ENCODE results near the gene CKS1B.

Gene CKS1B

DNA sequence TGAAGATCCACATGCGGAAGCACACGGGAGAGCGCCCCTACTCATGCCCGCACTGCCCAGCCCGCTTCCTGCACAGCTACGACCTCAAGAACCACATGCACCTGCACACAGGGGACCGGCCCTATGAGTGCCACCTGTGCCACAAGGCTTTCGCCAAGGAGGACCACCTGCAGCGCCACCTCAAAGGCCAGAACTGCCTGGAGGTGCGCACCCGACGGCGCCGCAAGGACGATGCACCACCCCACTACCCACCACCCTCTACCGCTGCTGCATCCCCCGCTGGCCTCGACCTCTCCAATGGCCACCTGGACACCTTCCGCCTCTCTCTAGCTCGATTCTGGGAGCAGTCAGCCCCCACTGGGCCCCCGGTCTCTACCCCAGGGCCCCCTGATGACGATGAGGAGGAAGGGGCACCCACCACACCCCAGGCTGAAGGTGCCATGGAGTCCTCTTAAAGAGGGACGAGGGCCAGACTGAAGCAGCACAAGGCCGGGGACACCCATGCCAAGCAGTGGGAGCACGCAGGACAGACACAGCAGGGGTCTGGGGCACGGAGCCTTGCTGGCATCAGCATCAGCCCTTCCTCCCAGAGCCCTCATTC lies 41.9 kb downstream of the CKS1B start:
- DNase-seq, result no peak

DNA sequence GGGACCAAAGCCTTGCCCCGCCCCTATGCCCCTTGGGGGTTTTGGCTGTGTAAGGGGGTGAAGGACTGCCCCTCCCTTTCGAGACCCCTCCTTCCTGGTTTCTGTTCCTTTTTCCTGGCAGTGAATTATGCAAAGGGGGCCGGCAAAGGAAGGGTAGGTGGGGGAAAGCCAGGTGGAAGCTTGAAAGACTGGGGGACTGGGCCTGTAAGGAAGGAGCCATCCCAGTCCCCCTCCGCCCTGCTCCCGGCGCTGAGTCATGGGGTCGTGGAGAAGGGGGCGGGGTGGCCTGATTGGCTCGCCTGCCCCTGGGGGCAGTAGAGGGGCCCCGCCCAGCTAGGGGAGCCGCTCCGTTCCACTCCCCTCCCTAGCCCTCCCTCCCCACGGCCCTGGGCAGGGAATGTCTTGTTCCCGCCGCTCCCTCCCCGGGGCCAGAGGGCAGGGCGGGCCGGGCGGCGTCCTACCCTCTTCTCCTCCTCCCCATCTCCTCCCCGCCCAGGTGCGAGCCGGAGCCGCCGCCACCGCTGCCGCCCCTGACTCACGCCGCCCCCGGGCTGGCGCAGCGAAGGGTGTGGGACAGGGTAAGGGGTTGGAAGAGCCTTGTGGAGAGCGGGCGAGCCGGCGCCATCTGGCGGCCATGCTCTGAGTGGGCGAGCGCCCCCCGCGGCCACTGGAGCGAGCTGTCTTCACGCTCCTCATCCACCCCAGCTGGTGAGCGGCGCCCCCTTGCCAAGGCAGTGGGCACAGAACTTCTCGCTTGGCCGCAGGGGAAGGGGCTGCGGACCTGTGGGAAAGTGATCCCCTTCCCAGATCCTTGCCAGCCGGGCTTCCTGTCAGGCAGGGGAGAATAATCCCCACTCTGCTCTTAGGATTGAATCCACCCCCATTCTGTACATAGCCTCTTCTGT lies 42.8 kb downstream of the CKS1B start:
- peak; percentile 84 for DNase-seq

DNA sequence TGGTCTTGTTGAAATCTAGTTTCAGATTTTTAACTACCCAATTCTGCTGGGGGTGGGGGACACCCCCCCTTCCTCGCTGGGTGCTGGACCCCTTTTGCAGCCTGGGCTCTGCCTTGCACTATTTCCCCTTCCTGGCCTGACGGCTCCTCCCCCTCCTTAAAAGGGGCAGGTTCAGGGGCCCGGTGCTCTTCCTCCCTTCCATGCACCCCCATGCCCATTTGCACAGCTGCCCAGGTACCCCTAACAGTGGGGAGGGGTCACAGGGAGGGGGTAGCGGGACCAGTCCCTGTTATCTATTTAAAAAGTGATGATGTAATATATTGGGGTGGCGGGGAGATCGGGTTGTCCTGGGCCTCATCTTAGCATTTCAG lies 43.5 kb downstream of the CKS1B start:
- DNase-seq, result no peak

DNA sequence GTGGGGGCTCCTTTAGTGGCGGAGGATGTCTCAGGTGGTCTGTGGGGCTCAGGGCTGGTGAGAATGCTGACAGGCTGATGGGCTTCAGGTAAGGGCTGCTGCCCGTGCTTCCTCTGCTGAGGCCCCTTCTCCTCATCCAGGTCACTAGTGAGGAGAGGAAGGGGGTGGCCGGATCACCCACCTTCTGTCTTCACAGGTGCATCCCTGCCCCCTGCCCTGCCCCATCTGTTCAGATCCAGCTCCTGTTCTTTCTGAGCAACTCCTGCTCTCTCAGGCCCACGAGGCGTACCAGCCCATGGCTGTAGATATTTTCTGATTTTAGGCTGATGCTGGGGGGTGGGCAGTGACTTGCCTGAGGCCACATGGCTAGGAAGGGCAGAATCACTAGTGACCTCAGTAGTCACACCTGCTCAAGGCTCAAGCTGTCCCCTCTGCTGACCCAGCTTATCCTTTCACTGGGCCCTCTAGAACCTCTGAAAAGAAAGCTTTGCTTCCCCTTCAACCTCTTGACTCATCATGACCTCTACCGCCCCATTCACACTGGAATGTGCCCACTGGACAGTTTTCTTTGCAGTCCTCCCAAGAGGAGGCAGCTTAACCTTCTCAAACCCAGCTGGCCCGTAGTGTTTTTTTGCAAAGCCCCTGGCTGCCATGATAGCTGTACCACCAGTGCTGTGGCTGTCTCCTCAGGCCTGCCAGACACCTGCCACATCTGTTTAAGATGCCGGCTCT lies 44.3 kb downstream of the CKS1B start:
- DNase-seq, result no peak

DNA sequence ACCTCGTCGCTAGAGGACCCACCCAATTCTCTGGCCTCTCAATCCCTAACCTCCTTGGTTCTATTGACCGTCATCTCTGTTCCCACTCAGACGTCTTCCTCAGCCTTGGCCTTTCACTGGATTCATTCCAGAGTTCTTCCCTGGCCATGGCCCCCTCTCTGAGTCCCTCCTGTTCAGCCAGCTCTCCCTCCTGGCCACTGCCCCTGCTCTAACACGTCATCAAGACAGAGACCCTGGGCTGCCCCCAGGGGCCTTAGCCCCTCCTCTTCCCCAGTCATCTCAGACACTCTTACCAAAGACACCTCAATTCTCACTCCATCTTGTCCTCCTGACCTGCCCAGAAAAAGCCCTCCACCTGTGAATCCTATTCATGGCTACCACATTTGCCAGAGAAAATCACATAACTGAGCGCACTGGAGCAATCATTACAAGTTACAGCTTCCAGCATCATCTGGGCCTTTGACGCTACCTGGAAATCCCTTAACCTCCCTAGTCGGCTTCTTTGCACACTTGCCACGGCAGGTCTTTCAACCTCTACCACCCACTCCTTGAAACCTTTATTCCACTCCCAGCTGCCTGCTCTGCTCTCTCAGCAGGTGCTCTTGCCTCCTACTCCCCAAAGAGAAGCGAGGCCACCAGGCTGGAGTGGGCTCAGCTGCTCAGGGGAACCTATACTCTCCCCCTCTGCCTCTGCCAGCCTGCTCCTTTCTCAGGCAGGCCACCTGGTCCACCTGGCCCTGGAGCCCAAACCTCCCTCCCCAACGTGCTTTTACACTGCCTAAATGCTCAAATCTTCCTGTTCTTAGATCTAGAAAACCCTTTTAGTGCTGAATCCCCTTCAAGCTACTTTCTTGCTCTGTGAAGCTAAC lies 45.1 kb downstream of the CKS1B start:
- no peak for DNase-seq

DNA sequence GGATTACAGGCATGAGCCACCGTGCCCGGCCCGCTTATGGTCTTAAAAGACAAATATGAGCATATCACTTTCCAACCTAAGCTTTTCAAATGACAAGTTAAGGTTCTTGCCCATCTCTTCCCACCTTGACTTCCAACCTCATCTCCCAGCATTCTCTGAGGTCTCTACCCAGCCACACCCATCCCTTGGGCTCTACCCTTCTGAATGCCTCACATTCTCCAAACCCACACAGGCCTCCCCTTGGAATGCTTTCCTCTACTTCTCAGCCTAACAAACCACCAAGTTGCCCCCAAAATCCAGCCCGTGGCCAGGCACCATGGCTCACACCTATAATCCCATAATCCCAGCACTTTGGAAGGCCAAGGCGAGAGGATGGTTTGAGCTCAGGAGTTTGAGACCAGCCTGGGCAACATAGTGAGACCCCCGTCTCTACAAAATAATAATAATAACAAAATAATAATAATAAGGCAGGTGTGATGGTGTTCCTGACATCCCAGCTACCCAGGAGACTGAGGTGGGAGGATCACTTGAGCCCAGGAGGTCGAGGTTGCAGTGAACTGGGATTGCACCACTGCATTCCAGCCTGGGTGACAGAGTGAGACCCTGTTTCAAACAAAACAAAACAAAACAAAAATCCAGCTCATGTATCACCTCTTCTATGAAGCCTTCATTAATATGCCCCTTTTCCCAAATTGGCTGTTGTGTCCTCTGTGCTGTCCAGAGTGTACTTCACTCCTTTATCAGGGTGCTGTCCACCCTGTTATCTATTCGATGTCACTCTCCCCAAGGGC lies 47.9 kb downstream of the CKS1B start:
- no peak for DNase-seq

DNA sequence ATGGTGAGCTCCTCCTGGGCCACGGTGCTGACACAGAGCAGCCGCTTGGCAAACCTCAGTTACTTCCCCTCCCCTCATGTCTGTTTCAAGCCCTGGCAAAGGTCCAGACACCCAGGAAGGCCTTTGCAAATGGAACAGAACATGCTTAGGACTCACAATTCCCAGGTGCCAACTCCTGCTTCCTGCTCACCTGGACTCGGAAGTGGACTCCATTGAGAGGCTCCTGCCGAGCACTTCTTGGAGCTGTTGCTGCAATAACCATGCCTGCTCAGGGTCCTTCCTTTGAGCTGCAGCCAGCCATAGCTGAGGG lies 48.4 kb downstream of the CKS1B start:
- DNase-seq, result no peak

DNA sequence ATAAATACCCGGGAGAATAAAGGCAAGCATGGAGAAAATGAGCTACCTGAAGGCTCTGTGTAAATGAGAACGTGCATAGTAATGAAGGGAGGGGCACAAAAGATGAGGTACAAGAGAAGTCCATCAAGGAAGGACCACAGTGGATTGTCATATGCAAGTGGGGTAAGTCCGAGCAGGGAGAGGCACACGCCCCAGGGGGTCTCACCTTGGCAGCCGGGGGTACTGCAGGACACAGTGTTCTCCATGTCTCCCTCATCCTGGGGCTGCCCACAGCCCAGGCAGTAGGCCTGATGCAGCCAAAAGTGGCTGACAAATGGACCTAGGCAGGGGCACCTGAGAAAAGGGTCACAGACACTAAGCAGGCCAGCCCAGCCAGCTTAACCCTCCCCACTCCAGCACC lies 49.1 kb downstream of the CKS1B start:
- no peak for DNase-seq

DNA sequence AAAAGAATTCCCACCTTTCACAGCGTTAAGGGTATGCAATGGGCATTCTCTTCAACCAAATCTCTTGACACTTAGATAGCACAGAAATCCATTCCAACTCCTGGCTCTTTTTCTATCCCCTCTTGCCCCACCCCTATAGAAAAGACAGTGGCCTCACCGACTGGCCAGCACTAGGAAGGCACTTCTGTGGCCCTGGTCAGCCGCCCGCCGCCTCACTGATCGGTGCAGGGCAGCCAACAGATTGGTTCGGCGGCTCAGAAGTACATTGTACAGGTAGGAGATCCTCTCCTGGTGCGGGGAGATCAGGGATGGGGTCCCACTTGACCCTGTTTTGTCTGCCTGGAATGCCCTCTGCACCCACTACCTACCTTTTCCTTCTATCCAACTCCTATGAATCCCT lies 49.8 kb downstream of the CKS1B start:
- DNase-seq, result no peak

DNA sequence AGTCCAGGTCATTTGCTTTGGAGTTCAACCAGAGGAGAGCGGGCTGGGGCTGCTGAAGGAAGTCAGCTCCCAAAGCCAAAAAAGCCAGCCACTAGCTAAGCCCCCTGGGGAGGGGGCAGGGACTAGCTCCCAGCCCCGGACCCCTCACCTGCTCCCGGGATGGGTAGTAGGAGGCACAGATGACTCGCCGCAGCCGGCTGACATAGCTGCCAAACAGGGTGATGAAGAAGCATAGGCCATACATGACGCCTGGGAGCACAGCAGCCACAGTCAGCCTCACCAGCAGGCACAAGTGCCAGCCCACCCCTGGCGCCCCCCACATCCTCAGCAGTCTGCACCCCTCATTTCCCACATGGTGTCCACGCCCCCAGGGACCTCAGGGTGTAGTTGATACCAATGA lies 51.7 kb downstream of the CKS1B start:
- no peak for DNase-seq

DNA sequence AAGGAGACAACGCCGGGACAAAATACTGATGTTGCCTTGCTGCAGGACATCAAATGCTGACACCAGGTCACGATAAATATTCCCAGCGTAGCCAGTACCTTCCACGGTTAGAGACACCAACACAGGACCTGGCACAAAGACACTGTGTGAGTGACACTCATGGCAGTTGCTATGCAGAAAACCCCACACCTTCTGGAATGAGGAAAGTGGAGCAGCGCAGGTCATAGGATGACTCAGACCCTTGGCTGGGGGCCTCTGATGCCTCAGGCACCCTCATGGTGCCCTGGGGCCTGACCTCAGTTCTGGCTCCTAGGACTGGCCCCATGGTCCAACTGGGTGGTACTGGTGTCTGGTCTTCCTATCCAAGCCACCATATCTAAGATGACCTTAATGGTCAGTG lies 52.1 kb downstream of the CKS1B start:
- DNase-seq, result no peak

Measured in NCI-H1048 (cell line).